Keratinocyte (primary cell): ENCODE data around the gene ZNF524. TPM values are rescaled to one million over a fixed set of nuclear protein-coding genes. Genes with fewer than 3 reads are reported as not detected.

Experiments used
- DNase-seq: peaks from one replicate; pipeline ENCODE4 v3.0.0-alpha.2; 2011; ENCODE audit warnings: low read depth, missing footprints, low spot score
- FAIRE-seq: peaks from 2 replicates; lab custom pipeline; 2011; peaks lifted over from hg19 to GRCh38; lab: Jason Lieb, UNC
- H2AFZ ChIP-seq: 2 replicates; pipeline ENCODE4 v1.6.0; 2012; ENCODE audit warnings: low read length, control low read depth, inconsistent platforms; ENCODE audit not compliant: control insufficient read depth
- H3K27ac ChIP-seq: 2 replicates; pipeline ENCODE4 v1.5.1; 2011; ENCODE audit warnings: low read length; ENCODE audit not compliant: control insufficient read depth, insufficient read depth
- H3K27me3 ChIP-seq: 3 replicates; pipeline ENCODE4 v1.6.0; 2011; ENCODE audit warnings: low read length; ENCODE audit not compliant: control insufficient read depth, insufficient read depth; ENCODE audit errors: extremely low read depth
- H3K36me3 ChIP-seq, 2 experiments: 2 replicates in 1 of 2; 3 replicates in 1 of 2; pipeline ENCODE4 v1.5.1; 2011; ENCODE audit warnings: low read length in 2 of 2, mild to moderate bottlenecking in 1 of 2; ENCODE audit not compliant: control insufficient read depth in 2 of 2, insufficient read depth in 2 of 2; ENCODE audit errors: extremely low read depth in 1 of 2
- H3K4me1 ChIP-seq: 3 replicates; pipeline ENCODE4 v1.5.1; 2011; ENCODE audit warnings: low read length; ENCODE audit not compliant: control insufficient read depth, insufficient read depth; ENCODE audit errors: extremely low read depth
- H3K4me2 ChIP-seq: 3 replicates; pipeline ENCODE4 v1.6.0; 2011; ENCODE audit warnings: low read depth, low read length; ENCODE audit not compliant: control insufficient read depth, insufficient read depth; ENCODE audit errors: extremely low read depth
- H3K4me3 ChIP-seq, 3 experiments: fragments of 200-600 bp in 1 of 3; sonication (generic) in 1 of 3; 2 replicates in 2 of 3; 3 replicates in 1 of 3; pipeline ENCODE4 v1.5.1; 2011 to 2016; ENCODE audit warnings: low read length in 3 of 3, mild to moderate bottlenecking in 3 of 3, control low read depth in 2 of 3, inconsistent platforms in 1 of 3, low read depth in 1 of 3, mixed read lengths in 1 of 3, mixed run types in 1 of 3, moderate library complexity in 1 of 3; ENCODE audit not compliant: control insufficient read depth in 2 of 3, insufficient read depth in 2 of 3; ENCODE audit errors: extremely low read depth in 1 of 3
- H3K79me2 ChIP-seq: 2 replicates; pipeline ENCODE4 v1.6.0; 2012; ENCODE audit warnings: low read length; ENCODE audit not compliant: control insufficient read depth, insufficient read depth
- H3K9ac ChIP-seq: 3 replicates; pipeline ENCODE4 v1.6.0; 2011; ENCODE audit warnings: low read length; ENCODE audit not compliant: control insufficient read depth, insufficient read depth; ENCODE audit errors: extremely low read depth
- H3K9me1 ChIP-seq: 3 replicates; pipeline ENCODE4 v1.6.0; 2011; ENCODE audit warnings: low read length; ENCODE audit not compliant: control insufficient read depth, insufficient read depth; ENCODE audit errors: extremely low read depth
- H3K9me3 ChIP-seq: 2 replicates; pipeline ENCODE4 v1.5.1; 2012; ENCODE audit warnings: low read depth, low read length; ENCODE audit not compliant: control insufficient read depth
- H4K20me1 ChIP-seq: 3 replicates; pipeline ENCODE4 v1.6.0; 2011; ENCODE audit warnings: low read length; ENCODE audit not compliant: control insufficient read depth, insufficient read depth; ENCODE audit errors: extremely low read depth
- EZH2 ChIP-seq: IDR thresholded peaks from one replicate; pipeline ENCODE4 v1.6.1; 2012; ENCODE audit warnings: inconsistent platforms, mild to moderate bottlenecking, low read length, moderate library complexity
- dilution Hi-C: fragments of 300-500 bp; cut with MboI; formaldehyde crosslinking; loops from one replicate; pipeline ENCODE4 v1.7.0; 2020; ENCODE audit warnings: low sequenced_read_pairs; ENCODE audit not compliant: extremely low pct_ligation_motif_present
- polyA plus RNA-seq, 5 experiments: library from polyadenylated mRNA; depleted of rRNA in 3 of 5; stranded (reverse) in 3 of 5; stranded (forward) in 1 of 5; unstranded in 1 of 5; fragments of >200 nt; gene quantifications; 1 replicate in 1 of 5; 2 replicates in 3 of 5; 3 replicates in 1 of 5; pipeline versions ENCODE4 v1.2.1 to v1.2.3, GENCODE V29; 2011 to 2012; ENCODE audit warnings: missing spikeins in 2 of 5, low read depth in 1 of 5, low replicate concordance in 1 of 5
- TF ChIP-seq, protein P1 (sequence below), 3 experiments: IDR thresholded peaks in 1 of 3; conservative IDR thresholded peaks in 1 of 3; optimal IDR thresholded peaks in 1 of 3; 2 replicates in 2 of 3; 3 replicates in 1 of 3; pipeline versions ENCODE3 to v1.5.1; 2011; ENCODE audit warnings: low read length in 3 of 3, mild to moderate bottlenecking in 3 of 3, moderate library complexity in 2 of 3, control low read depth in 1 of 3, inconsistent platforms in 1 of 3; ENCODE audit not compliant: insufficient read depth in 2 of 3; ENCODE audit errors: extremely low read depth in 1 of 3

The ZNF524 gene
- polyA plus RNA-seq, 1 donor (not counting 4 experiments of a cell fraction or from before 2014, with no cell fraction given) = 2.6 TPM

DNA sequence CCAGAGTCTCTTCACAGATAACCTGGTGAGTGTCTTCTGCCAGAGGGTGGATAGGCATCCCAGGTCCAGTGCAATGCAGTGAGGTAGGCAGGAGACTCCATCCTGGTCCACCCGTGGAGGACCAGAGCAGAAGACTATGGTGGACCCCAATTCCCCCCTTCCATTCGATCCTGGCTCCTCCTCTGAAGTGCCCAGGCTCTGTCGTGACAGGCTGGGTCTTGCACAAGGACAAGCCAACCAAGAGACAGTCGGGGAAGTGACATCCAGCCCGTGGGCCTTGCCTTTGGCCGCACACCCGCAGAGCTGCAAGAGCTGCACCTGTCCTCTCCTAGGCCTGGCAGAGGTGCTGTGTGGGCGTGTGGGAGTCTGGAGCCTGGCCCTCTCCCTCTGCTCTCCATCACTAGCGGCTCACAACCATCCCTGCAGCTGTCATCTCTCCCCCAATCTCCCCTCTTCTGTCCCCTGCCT, 21.2 kb downstream of the ZNF524 start:
- Histone ChIP-seq H4K20me1 (peaks cover 3% of the 10 kb centered on the region), H3K9me3 (no peaks in the 10 kb centered on the region), H3K9ac (no peak overlapping the region), H3K79me2 (no peaks in the 10 kb centered on the region), H3K27ac (no peak overlapping the region), H3K4me2 (no peak overlapping the region), H3K4me1 (peaks cover 13% of the 10 kb centered on the region), H3K9me1 (no peaks in the 10 kb centered on the region), H3K4me3 (no peak overlapping the region), H3K27me3 (no peaks in the 10 kb centered on the region), H3K36me3 (peaks cover 5 to 6% of the 10 kb centered on the region in 2 experiments), H2AFZ (no peak overlapping the region)
- FAIRE-seq (no peak), DNase-seq (no peak)
- dilution Hi-C loops = no loop called here
- no peak for TF ChIP-seq EZH2
- TF ChIP-seq, protein P1, sequence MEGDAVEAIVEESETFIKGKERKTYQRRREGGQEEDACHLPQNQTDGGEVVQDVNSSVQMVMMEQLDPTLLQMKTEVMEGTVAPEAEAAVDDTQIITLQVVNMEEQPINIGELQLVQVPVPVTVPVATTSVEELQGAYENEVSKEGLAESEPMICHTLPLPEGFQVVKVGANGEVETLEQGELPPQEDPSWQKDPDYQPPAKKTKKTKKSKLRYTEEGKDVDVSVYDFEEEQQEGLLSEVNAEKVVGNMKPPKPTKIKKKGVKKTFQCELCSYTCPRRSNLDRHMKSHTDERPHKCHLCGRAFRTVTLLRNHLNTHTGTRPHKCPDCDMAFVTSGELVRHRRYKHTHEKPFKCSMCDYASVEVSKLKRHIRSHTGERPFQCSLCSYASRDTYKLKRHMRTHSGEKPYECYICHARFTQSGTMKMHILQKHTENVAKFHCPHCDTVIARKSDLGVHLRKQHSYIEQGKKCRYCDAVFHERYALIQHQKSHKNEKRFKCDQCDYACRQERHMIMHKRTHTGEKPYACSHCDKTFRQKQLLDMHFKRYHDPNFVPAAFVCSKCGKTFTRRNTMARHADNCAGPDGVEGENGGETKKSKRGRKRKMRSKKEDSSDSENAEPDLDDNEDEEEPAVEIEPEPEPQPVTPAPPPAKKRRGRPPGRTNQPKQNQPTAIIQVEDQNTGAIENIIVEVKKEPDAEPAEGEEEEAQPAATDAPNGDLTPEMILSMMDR (optimal IDR thresholded peaks at IDR 0.05 in 1 of 3, IDR thresholded peaks at IDR 0.05 in 1 of 3, conservative IDR thresholded peaks at IDR 0.05 in 1 of 3; ENCODE audit: extremely low read depth in 1 of 3, insufficient read depth in 2 of 3, low read length in 3 of 3) = no peak

DNA sequence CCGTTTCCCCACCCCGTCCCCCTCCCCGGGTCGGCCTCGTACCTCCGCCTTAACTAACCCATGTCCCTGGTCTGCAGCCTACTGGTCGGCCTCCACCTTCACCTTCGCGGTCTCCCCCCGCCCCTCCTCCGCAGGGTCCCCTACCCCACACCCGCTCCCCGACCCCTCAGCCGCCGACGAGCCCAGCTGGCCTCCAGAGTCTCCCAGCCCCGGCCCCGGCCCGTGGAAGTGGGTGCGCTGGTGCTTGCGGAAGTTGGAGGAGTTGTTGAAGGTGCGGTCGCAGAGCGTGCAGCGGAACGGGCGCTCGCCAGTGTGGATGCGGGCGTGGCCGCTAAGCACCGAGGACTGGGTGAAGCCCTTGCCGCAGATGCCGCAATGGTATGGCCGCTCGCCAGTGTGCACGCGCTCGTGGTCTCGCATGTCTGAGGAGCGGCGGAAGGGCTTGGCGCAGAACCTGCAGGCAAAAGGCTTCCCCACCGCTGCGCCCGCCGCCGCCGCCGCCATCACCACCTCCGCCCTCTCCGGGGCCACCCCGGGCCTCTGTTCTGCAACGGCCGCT, 21.7 kb downstream of the ZNF524 start:
- no peak for TF ChIP-seq EZH2
- TF ChIP-seq, protein P1 (optimal IDR thresholded peaks at IDR 0.05 in 1 of 3, IDR thresholded peaks at IDR 0.05 in 1 of 3, conservative IDR thresholded peaks at IDR 0.05 in 1 of 3; ENCODE audit: extremely low read depth in 1 of 3, insufficient read depth in 2 of 3, low read length in 3 of 3) = no peak
- no peak for FAIRE-seq
- peaks cover 4 to 5% of the 10 kb centered on the region in 2 experiments for H3K36me3 ChIP-seq
- no peak overlapping the region for H3K4me3 ChIP-seq
- dilution Hi-C loops = no loop called here
- no peaks in the 10 kb centered on the region for H3K27me3 ChIP-seq
- H3K4me1 ChIP-seq = peaks cover 13% of the 10 kb centered on the region
- no peaks in the 10 kb centered on the region for H3K79me2 ChIP-seq
- peaks cover 3% of the 10 kb centered on the region for H4K20me1 ChIP-seq
- no peak overlapping the region for H2AFZ ChIP-seq
- H3K4me2 ChIP-seq = no peak overlapping the region
- H3K9me3 ChIP-seq = no peaks in the 10 kb centered on the region
- H3K9ac ChIP-seq = no peak overlapping the region
- no peaks in the 10 kb centered on the region for H3K9me1 ChIP-seq
- no peak for DNase-seq
- no peak overlapping the region for H3K27ac ChIP-seq
